Suprapubic skin (tissue), 4 donors: Measurements from ENCODE around the gene NHLRC2. TPM values are rescaled to one million over a fixed set of nuclear protein-coding genes. Genes with fewer than 3 reads are reported as not detected.

Source experiments
- DNase-seq, 2 donors: peaks; one replicate each; pipeline ENCODE4 v3.0.0-alpha.2; 2019; ENCODE audit warnings: low spot score in 2 of 2
- H3K27ac ChIP-seq: fragments of 200-600 bp; sonication (generic); one replicate; pipeline ENCODE4 v1.5.1; 2019
- H3K27me3 ChIP-seq: fragments of 200-600 bp; sonication (generic); one replicate; pipeline ENCODE4 v1.5.1; 2019
- H3K36me3 ChIP-seq: fragments of 200-600 bp; sonication (generic); one replicate; pipeline ENCODE4 v1.5.1; 2019
- H3K4me1 ChIP-seq: fragments of 200-600 bp; sonication (generic); one replicate; pipeline ENCODE4 v1.5.1; 2019
- H3K4me3 ChIP-seq: fragments of 200-600 bp; sonication (generic); one replicate; pipeline ENCODE4 v1.5.1; 2019; ENCODE audit warnings: mild to moderate bottlenecking
- H3K9me3 ChIP-seq: fragments of 200-600 bp; sonication (generic); one replicate; pipeline ENCODE4 v1.5.1; 2019
- EP300 ChIP-seq: sonication (generic); formaldehyde crosslinking; IDR thresholded peaks from one replicate; pipeline ENCODE4 v1.6.1; 2017; ENCODE audit warnings: antibody characterized with exemption
- POLR2A ChIP-seq, 2 donors: fragments of 450-650 bp; IDR thresholded peaks; one replicate each; pipeline ENCODE4 v1.6.1; 2017; ENCODE audit warnings: antibody characterized with exemption in 2 of 2, mild to moderate bottlenecking in 2 of 2, moderate library complexity in 2 of 2
- POLR2AphosphoS5 ChIP-seq, 3 donors: sonication (generic); formaldehyde crosslinking; IDR thresholded peaks; one replicate each; pipeline ENCODE4 v1.6.1; 2017; ENCODE audit warnings: antibody characterized with exemption in 3 of 3
- WGBS: methylation state at CpG from one replicate; pipeline ENCODE4 v1.1.5; 2018; 5-methylcytosine and 5-hydroxymethylcytosine counted together
- total RNA-seq, 4 donors: library from RNA; depleted of rRNA; stranded (reverse); fragments of >200 nt; gene quantifications; one replicate each; pipeline ENCODE4 v1.1.0, GENCODE V29; 2016
- TF ChIP-seq, protein P1 (sequence below), 2 donors: fragments of 200-600 bp in 1 of 2; fragments of 450-650 bp in 1 of 2; sonication (generic) in 1 of 2; IDR thresholded peaks; one replicate each; pipeline ENCODE4 v1.5.1; 2016 to 2019; ENCODE audit warnings: antibody characterized with exemption in 2 of 2, mild to moderate bottlenecking in 1 of 2, moderate library complexity in 1 of 2

The NHLRC2 gene
- total RNA-seq, 4 donors from 2014 or later: 35.3 to 49.6 (median 42.3) TPM

DNA sequence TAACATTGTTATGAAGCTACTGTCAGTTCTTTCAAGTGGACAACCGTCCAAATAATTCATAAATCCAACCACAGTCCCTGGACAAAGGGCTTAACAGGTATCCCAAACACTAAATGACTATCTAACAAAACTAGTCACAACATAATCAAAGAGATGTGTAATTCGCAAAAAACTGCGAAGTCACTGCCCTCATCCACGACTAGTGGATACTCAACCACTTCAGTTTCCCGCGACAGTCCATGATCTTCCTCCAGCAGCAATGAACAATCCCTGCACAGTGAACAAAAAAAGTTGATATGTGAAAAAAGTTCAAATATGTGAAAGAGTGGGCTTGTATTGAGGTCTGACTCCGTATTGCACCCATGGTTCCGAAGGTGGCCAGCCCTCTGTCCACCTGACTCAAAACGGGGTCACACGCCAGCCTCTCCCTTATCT is 866 bp upstream of the NHLRC2 start:
- peak overlapping the region; percentile 85 for H3K27ac ChIP-seq
- no peaks in the 10 kb centered on the region for H3K27me3 ChIP-seq
- peaks cover 34% of the 10 kb centered on the region for H3K4me1 ChIP-seq
- DNase-seq: no peak
- H3K9me3 ChIP-seq: no peaks in the 10 kb centered on the region
- 23% methylated on average over 10 of the region's 10 CpGs for WGBS
- H3K4me3 ChIP-seq: peak overlapping the region; percentile 72
- TF ChIP-seq, protein P1, sequence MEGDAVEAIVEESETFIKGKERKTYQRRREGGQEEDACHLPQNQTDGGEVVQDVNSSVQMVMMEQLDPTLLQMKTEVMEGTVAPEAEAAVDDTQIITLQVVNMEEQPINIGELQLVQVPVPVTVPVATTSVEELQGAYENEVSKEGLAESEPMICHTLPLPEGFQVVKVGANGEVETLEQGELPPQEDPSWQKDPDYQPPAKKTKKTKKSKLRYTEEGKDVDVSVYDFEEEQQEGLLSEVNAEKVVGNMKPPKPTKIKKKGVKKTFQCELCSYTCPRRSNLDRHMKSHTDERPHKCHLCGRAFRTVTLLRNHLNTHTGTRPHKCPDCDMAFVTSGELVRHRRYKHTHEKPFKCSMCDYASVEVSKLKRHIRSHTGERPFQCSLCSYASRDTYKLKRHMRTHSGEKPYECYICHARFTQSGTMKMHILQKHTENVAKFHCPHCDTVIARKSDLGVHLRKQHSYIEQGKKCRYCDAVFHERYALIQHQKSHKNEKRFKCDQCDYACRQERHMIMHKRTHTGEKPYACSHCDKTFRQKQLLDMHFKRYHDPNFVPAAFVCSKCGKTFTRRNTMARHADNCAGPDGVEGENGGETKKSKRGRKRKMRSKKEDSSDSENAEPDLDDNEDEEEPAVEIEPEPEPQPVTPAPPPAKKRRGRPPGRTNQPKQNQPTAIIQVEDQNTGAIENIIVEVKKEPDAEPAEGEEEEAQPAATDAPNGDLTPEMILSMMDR (IDR thresholded peaks at IDR 0.05): no peak
- no peak for TF ChIP-seq EP300
- no peak for TF ChIP-seq POLR2A (IDR thresholded peaks at IDR 0.05)
- TF ChIP-seq POLR2AphosphoS5 (IDR thresholded peaks at IDR 0.05): no peak
- no peaks in the 10 kb centered on the region for H3K36me3 ChIP-seq

DNA sequence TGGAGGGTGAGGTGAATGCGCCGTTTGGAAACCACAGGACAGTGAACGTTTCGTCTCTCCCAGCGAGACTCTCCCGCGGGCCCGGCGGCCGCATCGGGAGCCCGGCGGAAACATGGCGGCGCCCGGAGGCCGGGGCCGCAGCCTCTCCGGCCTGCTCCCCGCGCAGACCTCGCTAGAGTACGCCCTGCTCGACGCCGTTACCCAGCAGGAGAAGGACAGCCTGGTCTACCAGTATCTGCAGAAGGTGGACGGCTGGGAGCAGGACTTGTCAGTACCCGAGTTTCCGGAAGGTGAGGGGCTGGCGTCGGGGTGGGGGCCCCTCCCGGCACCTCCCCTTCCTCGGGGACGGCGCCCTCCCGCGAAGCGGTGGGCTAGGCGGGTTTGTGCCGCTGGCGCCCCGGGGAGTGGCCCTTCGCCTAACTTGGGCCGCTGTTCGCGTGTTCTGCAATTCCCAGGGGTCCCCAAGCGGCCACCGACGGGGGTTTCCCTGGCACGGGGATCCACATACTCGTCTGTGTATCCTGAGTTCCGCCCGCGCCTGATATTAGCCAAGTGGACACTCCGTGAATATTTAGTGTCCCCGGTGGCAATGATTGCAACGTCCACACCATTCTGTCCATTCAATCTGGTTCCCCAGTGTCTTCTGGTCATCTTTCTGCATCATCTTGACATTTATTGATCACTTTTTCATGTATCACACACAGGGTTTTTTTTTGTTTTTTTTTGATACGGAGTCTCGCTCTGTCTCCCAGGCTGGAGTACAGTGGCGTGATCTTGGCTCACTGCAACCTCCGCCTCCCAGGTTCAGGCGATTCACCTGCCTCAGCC is 514 bp downstream of the NHLRC2 start:
- H3K4me1 ChIP-seq: peaks cover 34% of the 10 kb centered on the region

DNA sequence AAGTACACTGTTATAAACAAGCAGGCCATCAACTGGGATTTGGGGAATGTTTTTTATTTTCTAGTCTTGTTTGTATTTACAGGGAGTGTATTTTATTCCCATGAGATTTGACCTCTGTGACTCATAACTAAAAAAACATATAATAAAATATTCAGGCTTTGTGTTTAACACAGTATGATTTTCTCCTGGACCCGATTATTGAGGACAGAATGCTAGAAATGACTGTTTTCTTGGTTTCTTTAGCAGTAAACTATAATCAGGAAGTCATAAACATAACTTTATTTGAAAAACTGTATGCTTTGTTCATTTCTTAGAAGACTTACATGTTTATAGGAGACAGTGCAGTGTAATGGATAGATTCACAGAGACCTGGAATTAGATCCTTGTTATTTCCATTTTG is 2.1 kb downstream of the NHLRC2 start:
- TF ChIP-seq EP300 (no peak), POLR2A (IDR thresholded peaks at IDR 0.05) (no peak), POLR2AphosphoS5 (IDR thresholded peaks at IDR 0.05) (no peak)
- TF ChIP-seq, protein P1 (IDR thresholded peaks at IDR 0.05): no peak
- no peaks in the 10 kb centered on the region for H3K9me3 ChIP-seq
- DNase-seq: no peak
- WGBS: 51% methylated on average over 1 of the region's 1 CpG
- H3K36me3 ChIP-seq: peaks cover 25% of the 10 kb centered on the region
- H3K27ac ChIP-seq: no peak overlapping the region
- H3K4me3 ChIP-seq: peak overlapping the region; percentile 72
- H3K4me1 ChIP-seq: peaks cover 34% of the 10 kb centered on the region
- no peaks in the 10 kb centered on the region for H3K27me3 ChIP-seq

More for the DNA sequence above, 514 bp downstream of the NHLRC2 start:
- H3K27me3 ChIP-seq: no peaks in the 10 kb centered on the region
- TF ChIP-seq EP300 (no peak), POLR2A (IDR thresholded peaks at IDR 0.05) (no peak), POLR2AphosphoS5 (IDR thresholded peaks at IDR 0.05) (no peak)
- TF ChIP-seq, protein P1 (IDR thresholded peaks at IDR 0.05): no peak
- DNase-seq: peak; percentile 83 to 86
- no peaks in the 10 kb centered on the region for H3K9me3 ChIP-seq
- WGBS: 3% methylated on average over 22 of the region's 62 CpGs
- H3K27ac ChIP-seq: peak overlapping the region; percentile 85
- peak overlapping the region; percentile 72 for H3K4me3 ChIP-seq
- peaks cover 9% of the 10 kb centered on the region for H3K36me3 ChIP-seq

DNA sequence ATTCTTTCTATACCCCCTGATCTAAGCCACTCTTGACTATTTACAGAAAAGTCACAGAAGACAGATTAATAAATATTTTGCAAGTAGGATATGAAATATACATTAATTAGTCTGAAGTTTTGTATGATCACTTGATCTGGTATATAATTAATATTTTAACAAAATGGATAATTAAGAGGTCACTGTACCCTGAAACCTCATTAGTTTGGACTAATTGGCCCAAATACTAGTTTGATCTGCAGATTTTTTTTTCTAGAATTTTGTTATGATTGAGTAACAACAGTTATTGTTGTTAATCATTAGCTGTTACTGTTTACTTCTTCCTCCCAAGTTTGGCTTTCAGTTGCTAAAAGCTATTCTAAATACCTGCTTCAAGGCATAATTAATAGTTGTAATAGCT is 2.7 kb downstream of the NHLRC2 start:
- Histone ChIP-seq H3K36me3 (peaks cover 30% of the 10 kb centered on the region), H3K4me1 (peaks cover 34% of the 10 kb centered on the region), H3K4me3 (no peak overlapping the region), H3K27me3 (no peaks in the 10 kb centered on the region), H3K9me3 (no peaks in the 10 kb centered on the region), H3K27ac (no peak overlapping the region)
- DNase-seq: no peak
- no peak for TF ChIP-seq EP300
- TF ChIP-seq, protein P1 (IDR thresholded peaks at IDR 0.05): no peak
- no peak for TF ChIP-seq POLR2AphosphoS5 (IDR thresholded peaks at IDR 0.05)
- no peak for TF ChIP-seq POLR2A (IDR thresholded peaks at IDR 0.05)

DNA sequence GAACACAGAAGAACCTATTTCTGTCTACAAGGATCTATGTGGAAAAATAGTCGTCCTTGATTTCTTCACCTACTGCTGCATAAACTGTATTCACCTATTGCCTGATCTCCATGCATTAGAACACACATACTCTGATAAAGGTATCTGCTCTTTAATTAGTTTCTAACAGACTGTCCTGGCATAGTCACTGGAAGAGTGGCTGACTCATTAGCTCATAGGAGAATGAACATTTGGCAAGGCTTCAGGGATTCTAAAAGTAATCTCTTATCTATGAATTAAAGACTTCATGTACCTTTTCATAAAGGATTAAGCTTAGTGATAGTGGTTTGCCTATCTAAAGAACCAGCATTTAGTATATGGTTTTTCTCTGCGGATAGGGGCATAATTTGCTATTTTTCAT is 4.1 kb downstream of the NHLRC2 start:
- DNase-seq: no peak
- no peaks in the 10 kb centered on the region for H3K27me3 ChIP-seq
- TF ChIP-seq EP300 (no peak), POLR2A (IDR thresholded peaks at IDR 0.05) (no peak), POLR2AphosphoS5 (IDR thresholded peaks at IDR 0.05) (no peak)
- TF ChIP-seq, protein P1 (IDR thresholded peaks at IDR 0.05): no peak
- no peaks in the 10 kb centered on the region for H3K9me3 ChIP-seq
- no peak overlapping the region for H3K4me3 ChIP-seq
- 66% methylated on average over 2 of the region's 2 CpGs for WGBS
- H3K27ac ChIP-seq: no peak overlapping the region
- peaks cover 30% of the 10 kb centered on the region for H3K36me3 ChIP-seq
- peaks cover 28% of the 10 kb centered on the region for H3K4me1 ChIP-seq
